Right lobe of liver (tissue), 6 donors: Measurements from ENCODE around the gene GBE1. TPM values are rescaled to one million over a fixed set of nuclear protein-coding genes. Genes with fewer than 3 reads are reported as not detected.
A peak's percentile ranks its signal among the peaks of the same experiment; 100 is the strongest.
"Not testable (repeated sequence)": the region's sequence is repeated elsewhere in the genome, so short reads cannot be mapped to it uniquely, and the experiment has no call there.

ENCODE experiments used
- ATAC-seq, 4 donors: fragments of 200-7000 bp; cut with Tn5 transposase; one replicate each; pipeline ENCODE4 v1.9.1; 2020; ENCODE audit warnings: mild to moderate bottlenecking in 4 of 4, moderate library complexity in 4 of 4
- DNase-seq, 3 donors: peaks; one replicate each; pipeline ENCODE4 v3.0.0-alpha.2; 2020
- H3K27ac ChIP-seq, 3 donors: fragments of 200-600 bp; one replicate each; pipeline ENCODE4 v1.8.0; 2022
- H3K27me3 ChIP-seq, 2 donors: fragments of 200-600 bp; one replicate each; pipeline ENCODE4 v1.8.0; 2022
- H3K36me3 ChIP-seq, 4 donors: fragments of 200-600 bp; sonication (generic) in 1 of 4; one replicate each; pipeline versions ENCODE4 v1.5.1 to v1.8.0; 2017 to 2022; ENCODE audit warnings: control low read depth in 1 of 4
- H3K4me1 ChIP-seq, 4 donors: fragments of 200-600 bp; sonication (generic) in 1 of 4; one replicate each; pipeline versions ENCODE4 v1.5.1 to v1.8.0; 2017 to 2022; ENCODE audit warnings: control low read depth in 1 of 4
- H3K4me3 ChIP-seq, 3 donors: fragments of 200-600 bp; one replicate each; pipeline ENCODE4 v1.8.0; 2022
- H3K9me3 ChIP-seq, 4 donors: fragments of 200-600 bp; sonication (generic) in 1 of 4; one replicate each; pipeline versions ENCODE4 v1.5.1 to v1.8.0; 2017 to 2022; ENCODE audit warnings: control low read depth in 1 of 4
- POLR2A ChIP-seq: fragments of 450-650 bp; IDR thresholded peaks from one replicate; pipeline ENCODE4 v1.6.1; 2017; ENCODE audit warnings: antibody characterized with exemption, mild to moderate bottlenecking
- WGBS: methylation state at CpG from one replicate; pipeline ENCODE4 v1.1.6; 2018; ENCODE audit warnings: low coverage, low lambda C conversion rate; ENCODE audit not compliant: insufficient coverage; ENCODE audit errors: missing lambda C conversion rate; 5-methylcytosine and 5-hydroxymethylcytosine counted together
- intact Hi-C, 2 donors: fragments of 100-400 bp; cut with DNase I; formaldehyde crosslinking; loops; one replicate each; pipeline versions ENCODE4 v1.11.2 to v1.14.1; 2022
- total RNA-seq, 6 experiments: library from RNA; depleted of rRNA in 2 of 6; stranded (reverse); fragments of >200 nt in 2 of 6; fragmentation: NEBNext Ultra II Directional in 3 of 6; extraction: Animal tissue kit (Norgen Biotek cat#: 25700) in 3 of 6; gene quantifications; one replicate each; pipeline versions ENCODE4 v1.1.0 to v1.2.4, GENCODE V29; 2016 to 2023
- TF ChIP-seq, protein P1 (sequence below), 4 donors: fragments of 200-600 bp in 3 of 4; fragments of 450-650 bp in 1 of 4; IDR thresholded peaks; one replicate each; pipeline versions ENCODE4 v1.5.1 to v1.8.0; 2016 to 2022; ENCODE audit warnings: antibody characterized with exemption in 4 of 4, mild to moderate bottlenecking in 2 of 4
- donor health status: DM: no; HTN: yes; CAD: no.
- donor health status: DM: no; HTN: no; CAD: no.
- donor health status: DM: no; HTN: no; CAD: no.
- donor health status: DM: no; HTN: yes; CAD: no.
- donor health status: DM: no; HTN: yes; CAD: no.

Gene GBE1
- total RNA-seq, 6 experiments from 2014 or later, result 27.3 to 66.0 (median 57.3) TPM

DNA sequence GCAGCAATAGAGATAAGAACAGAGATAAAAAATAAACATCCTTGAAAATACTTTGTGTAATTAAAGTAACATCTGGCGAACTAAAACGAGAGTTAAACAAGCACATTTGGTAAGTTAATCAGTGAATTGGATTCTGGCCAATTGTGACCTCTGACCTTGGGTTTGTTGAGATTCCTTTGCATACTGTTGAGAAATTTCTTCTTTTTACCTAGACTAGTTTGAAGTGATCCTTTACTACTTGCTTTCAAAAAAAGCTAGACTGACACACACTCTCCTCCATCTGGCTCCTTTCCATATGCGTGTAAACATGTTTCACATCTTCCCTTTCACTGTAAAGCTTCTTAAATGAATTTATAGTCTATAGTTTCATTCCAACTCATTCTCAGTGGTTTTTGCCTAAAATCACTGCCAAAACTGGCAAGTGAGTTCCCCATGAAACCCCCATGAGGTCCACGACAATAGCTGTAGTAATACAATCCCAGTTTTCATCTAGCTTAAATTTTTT lies 17.3 kb upstream of the GBE1 start:
- DNase-seq (no peak), ATAC-seq (no peak)
- WGBS, result 45% methylated on average over 4 of the region's 4 CpGs
- no peaks in the 10 kb centered on the region for H3K27me3 ChIP-seq
- peaks cover 0 to 2% (median 0%) of the 10 kb centered on the region in 4 donors for H3K4me1 ChIP-seq
- intact Hi-C loops, result no loop called here
- no peak for TF ChIP-seq POLR2A
- TF ChIP-seq, protein P1, sequence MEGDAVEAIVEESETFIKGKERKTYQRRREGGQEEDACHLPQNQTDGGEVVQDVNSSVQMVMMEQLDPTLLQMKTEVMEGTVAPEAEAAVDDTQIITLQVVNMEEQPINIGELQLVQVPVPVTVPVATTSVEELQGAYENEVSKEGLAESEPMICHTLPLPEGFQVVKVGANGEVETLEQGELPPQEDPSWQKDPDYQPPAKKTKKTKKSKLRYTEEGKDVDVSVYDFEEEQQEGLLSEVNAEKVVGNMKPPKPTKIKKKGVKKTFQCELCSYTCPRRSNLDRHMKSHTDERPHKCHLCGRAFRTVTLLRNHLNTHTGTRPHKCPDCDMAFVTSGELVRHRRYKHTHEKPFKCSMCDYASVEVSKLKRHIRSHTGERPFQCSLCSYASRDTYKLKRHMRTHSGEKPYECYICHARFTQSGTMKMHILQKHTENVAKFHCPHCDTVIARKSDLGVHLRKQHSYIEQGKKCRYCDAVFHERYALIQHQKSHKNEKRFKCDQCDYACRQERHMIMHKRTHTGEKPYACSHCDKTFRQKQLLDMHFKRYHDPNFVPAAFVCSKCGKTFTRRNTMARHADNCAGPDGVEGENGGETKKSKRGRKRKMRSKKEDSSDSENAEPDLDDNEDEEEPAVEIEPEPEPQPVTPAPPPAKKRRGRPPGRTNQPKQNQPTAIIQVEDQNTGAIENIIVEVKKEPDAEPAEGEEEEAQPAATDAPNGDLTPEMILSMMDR (IDR thresholded peaks at IDR 0.05), result no peak
- no peaks in the 10 kb centered on the region for H3K36me3 ChIP-seq
- no peak overlapping the region for H3K27ac ChIP-seq
- no peak overlapping the region for H3K4me3 ChIP-seq
- no peaks in the 10 kb centered on the region for H3K9me3 ChIP-seq

DNA sequence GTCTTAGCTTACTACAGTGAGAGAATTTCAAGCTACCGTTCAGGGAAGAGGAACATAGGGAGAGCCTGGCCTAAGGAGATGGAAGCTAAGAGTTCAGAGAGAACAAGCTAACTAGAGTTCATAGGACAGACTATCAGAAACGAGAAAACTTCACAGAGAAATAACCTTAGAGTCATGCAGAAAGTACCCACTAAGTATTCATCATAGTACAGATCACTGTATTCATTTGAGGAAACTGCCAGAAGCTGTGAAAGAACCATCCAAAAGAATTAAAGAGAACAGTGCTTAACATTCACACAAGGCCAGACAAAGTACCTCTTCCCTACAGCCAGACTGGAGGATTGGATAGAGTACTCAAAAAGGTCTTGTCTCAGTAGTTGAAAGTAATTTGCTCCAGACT lies 15.2 kb upstream of the GBE1 start:
- H3K9me3 ChIP-seq, result no peaks in the 10 kb centered on the region
- intact Hi-C loops, result no loop called here
- TF ChIP-seq POLR2A, result no peak
- TF ChIP-seq, protein P1 (IDR thresholded peaks at IDR 0.05), result no peak
- peaks cover 0 to 2% (median 0%) of the 10 kb centered on the region in 4 donors for H3K4me1 ChIP-seq
- ATAC-seq, result no peak
- DNase-seq, result no peak
- no peak overlapping the region for H3K27ac ChIP-seq
- WGBS, result 65% methylated on average over 2 of the region's 2 CpGs
- no peaks in the 10 kb centered on the region for H3K27me3 ChIP-seq
- H3K36me3 ChIP-seq, result no peaks in the 10 kb centered on the region
- no peak overlapping the region for H3K4me3 ChIP-seq

DNA sequence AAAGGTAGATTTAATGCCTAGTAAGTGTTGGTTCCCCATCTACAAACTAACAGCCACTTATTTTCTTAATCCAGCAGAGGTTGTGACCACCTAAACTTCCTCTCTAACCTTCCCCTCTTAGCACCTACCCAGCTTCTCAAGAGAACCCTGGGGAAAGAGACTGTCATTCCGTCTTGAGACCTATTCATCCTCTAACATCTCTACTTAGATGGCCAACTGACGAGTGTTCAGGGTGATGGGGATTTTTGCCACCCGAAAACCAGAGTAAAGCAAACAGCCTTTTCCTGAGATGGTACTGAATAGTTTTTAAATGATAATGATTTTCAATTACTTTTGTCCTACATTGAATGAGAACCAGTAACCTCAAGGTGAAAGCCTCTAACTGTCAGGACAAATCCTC lies 9.3 kb upstream of the GBE1 start:
- DNase-seq, result no peak
- Histone ChIP-seq H3K4me3 (no peak overlapping the region), H3K27me3 (no peaks in the 10 kb centered on the region), H3K9me3 (no peaks in the 10 kb centered on the region), H3K27ac (no peak overlapping the region), H3K36me3 (no peaks in the 10 kb centered on the region), H3K4me1 (no peaks in the 10 kb centered on the region)
- TF ChIP-seq POLR2A, result no peak
- TF ChIP-seq, protein P1 (IDR thresholded peaks at IDR 0.05), result no peak
- WGBS, result 89% methylated on average over 3 of the region's 3 CpGs
- intact Hi-C loops, result no loop called here
- no peak for ATAC-seq

DNA sequence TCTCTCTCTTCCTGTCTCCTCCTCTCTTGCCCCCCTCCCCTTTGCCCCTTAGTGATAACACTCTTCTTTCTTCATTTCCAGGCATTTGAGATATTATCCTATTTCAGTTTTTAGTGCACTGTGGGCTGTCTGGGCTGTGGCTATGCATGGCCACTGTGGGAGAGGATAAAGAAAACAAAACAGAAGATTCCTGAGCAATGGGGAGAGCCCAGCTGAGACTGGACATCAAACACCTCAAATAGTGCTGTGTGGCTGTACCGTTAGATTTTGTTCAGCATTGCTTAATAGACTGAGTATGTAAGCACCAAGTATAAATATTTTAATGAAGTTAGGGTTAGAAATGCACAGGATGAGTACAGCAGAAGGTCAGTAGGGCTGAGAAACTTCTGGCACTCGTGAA lies 7.9 kb upstream of the GBE1 start:
- no peak for TF ChIP-seq POLR2A
- TF ChIP-seq, protein P1 (IDR thresholded peaks at IDR 0.05), result no peak
- Histone ChIP-seq H3K27me3 (no peaks in the 10 kb centered on the region), H3K36me3 (no peaks in the 10 kb centered on the region), H3K4me3 (no peak overlapping the region), H3K9me3 (no peaks in the 10 kb centered on the region), H3K4me1 (no peaks in the 10 kb centered on the region), H3K27ac (no peak overlapping the region)
- intact Hi-C loops, result no loop called here
- WGBS, result 57% methylated on average over 2 of the region's 2 CpGs
- DNase-seq (no peak), ATAC-seq (no peak)

DNA sequence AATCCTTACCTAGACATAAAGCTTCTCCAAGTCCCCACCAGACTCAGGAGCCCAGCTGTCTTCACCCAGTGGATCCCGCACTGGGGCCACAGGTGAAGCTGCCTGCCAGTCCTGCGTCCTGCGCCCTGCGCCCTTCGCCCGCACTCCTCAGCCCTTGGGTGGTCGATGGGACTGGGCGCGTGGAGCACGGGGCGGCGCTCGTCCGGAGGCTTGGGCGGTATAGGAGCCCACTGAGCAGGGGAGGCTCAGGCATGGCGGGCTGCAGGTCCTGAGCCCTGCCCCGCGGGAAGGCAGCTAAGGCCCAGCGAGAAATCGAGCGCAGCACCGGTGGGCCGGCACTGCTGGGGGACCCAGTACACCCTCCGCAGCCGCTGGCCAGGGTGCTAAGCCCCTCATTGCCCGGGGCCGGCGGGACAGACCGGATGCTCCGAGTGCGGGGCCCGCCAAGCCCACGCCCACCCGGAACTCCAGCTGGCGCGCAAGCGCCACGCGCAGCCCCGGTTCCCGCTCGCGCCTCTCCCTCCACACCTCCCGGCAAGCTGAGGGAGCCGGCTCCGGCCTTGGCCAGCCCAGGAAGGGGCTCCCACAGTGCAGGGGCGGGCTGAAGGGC lies 5.9 kb upstream of the GBE1 start:
- H3K27ac ChIP-seq, intact Hi-C loops, H3K9me3 ChIP-seq, H3K4me1 ChIP-seq, H3K27me3 ChIP-seq, H3K4me3 ChIP-seq, H3K36me3 ChIP-seq, ATAC-seq: not testable (repeated sequence)
- 100% methylated on average over 8 of the region's 47 CpGs for WGBS
- peak in 1 of 3 donors; percentile 50 for DNase-seq
